GM12874 (cell line): ENCODE measurements around the gene WNT10A.

Experiments used
- CTCF ChIP-seq: IDR thresholded peaks from 2 replicates; pipeline ENCODE4 v1.5.1; 2011; ENCODE audit warnings: low read depth, mild to moderate bottlenecking, control low read depth, low read length, moderate library complexity; ENCODE audit not compliant: insufficient read depth

WNT10A gene

GRCh38 chr2:218891275-218892135 lies 10.9 kb downstream of the WNT10A start:
- no peak for TF ChIP-seq CTCF

DNA sequence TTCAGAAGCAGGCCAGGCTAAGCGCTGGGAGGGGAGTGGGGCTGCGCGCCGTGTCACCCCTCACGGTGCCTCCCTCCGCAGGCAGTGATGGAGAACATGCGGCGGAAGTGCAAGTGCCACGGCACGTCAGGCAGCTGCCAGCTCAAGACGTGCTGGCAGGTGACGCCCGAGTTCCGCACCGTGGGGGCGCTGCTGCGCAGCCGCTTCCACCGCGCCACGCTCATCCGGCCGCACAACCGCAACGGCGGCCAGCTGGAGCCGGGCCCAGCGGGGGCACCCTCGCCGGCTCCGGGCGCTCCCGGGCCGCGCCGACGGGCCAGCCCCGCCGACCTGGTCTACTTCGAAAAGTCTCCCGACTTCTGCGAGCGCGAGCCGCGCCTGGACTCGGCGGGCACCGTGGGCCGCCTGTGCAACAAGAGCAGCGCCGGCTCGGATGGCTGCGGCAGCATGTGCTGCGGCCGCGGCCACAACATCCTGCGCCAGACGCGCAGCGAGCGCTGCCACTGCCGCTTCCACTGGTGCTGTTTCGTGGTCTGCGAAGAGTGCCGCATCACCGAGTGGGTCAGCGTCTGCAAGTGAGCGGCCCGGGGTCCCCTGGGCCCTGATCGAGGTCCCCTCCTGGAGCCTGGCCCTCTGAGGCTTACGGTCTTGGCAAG lies 12.2 kb downstream of the WNT10A start:
- peak; percentile 81 for TF ChIP-seq CTCF

GRCh38 chr2:218893349-218894150 lies 12.9 kb downstream of the WNT10A start:
- TF ChIP-seq CTCF = no peak

- no peak for TF ChIP-seq CTCF
Measured at GRCh38 chr2:218894151-218894879, 13.7 kb downstream of the WNT10A start.

DNA sequence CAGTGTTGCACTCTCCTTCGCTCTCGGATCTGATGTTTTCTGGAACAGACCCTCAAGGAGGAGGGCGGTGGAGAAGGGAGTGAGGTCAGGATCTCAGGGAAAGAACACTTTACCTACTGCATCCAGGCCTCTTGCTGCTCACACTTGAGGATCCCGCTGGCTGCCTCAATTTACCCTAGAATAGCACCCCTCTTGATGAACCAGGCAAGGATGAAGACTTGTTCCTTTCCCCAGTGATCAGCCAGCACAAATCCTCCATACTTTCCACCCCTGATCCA lies 14.2 kb downstream of the WNT10A start:
- TF ChIP-seq CTCF = no peak

- no peak for TF ChIP-seq CTCF
Measured at GRCh38 chr2:218895326-218895725, 14.7 kb downstream of the WNT10A start.
